ENCODE measurements around the gene LIPC.

LIPC gene

DNA sequence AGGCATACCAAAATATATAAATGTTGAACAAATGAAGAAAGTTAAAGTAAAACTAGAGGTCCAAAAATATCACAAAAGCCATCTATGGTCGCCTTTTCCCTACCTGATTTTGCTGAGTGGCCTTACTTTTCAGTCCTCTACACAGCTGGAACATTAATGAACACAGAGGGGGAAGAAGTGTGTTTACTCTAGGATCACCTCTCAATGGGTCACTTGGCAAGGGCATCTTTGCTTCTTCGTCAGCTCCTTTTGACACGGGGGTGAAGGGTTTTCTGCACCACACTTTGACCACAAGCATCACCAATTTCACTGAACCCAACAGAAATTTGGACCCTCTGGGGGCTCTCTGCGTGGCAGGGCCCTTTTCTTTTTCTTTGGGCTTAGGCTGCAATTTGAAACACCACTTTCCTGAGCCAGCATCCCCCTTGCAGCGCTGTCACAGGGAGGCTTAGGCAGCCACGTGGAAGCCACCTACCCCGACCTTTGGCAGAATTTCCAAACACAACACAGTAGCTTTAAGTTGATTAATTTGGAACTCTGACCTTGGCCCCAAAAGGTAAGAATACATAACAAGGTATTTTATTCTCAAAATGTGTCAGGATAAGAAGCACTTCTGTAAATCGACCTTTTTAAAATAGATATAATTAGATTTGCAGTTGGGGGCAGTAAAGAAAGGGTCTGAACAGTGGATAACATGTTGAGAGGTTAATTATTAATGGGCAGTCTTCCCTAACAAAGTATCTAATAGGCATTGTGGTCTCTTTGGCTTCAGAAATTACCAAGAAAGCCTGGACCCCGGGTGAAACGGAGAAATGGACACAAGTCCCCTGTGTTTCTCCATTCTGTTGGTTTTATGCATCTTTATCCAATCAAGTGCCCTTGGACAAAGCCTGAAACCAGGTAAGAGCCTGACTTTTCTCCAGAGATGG, at the start of gene LIPC:
TSS of gene LIPC (plus strand) at position 771 of the 929 bp plus-strand sequence. CDS start at position 813, 42 bp downstream.
- DNase-seq = no peak

DNA sequence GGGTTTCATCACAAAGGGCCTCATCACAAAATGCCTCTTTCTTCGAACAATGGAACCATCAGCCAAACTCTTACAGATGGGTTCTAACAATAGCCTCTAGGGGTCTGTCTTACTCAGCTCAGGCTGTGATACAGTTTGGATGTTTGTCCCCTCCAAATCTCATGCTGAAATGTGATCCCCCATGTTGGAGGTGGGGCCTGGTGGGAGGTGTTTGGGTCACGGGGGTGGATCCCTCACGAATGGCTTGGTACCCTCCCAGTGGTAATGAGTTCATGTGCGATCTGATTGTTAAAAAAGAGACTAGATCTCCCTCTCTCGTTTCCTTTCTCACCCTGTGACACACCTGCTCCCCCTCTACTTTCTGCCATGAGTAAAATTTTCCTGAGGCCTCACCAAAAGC, 47.9 kb upstream of the LIPC start:
- no peak for DNase-seq

DNA sequence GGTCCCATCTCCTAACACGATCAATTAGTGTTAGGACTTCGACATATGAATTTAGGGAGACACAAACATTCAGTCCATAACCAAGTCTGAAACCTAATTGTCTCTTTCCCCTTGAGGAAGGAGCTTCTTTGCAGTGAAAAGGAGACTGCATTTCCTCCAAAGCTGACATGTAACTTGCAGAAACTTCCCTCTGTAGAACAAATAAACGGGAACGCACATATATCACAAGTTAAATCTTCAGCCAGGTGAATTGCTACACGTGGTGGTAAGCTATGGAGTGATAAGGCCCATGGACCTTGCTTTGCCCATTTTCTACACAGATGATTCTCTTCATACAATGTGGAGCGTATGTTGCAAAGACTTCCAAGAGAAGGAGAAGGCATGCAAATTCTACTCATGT, 47.1 kb upstream of the LIPC start:
- no peak for DNase-seq

DNA sequence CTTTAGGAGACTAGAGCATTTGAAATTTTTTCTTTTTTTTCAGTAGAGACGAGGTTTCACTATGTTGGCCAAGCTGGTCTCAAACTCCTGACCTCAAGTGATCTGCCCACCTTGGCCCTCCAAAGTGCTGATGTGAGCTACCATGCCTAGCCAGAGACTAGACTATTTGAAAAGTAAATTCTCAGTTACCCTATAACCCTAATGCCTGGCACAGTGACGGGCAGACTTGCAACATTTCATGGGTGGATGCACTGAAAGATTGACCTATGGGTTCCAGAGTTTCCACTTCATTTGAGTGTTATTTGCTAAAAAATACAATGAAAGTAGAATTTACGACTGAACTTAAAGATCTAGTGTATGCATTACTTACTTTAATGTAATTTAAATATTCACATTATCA, 45.7 kb upstream of the LIPC start:
- DNase-seq = no peak

DNA sequence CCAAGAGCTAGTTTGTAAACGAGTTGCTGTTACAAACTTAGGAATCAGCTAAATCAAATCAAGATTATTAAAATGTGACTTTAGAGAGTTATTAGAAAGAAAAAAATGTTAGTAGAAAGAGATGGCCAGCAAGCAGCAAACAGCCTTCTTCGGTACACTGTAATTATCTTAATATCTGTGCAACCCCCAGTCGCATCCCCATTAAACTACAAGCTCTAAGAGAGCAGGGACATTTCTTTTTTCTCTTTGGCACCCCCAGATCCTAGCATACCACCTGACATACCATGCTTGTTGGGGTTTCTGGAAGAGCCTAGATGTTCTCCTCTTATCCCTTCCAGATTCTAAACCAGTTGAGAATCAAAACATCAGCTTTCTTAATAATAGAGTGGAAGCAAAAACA, 45.1 kb upstream of the LIPC start:
- DNase-seq = no peak

DNA sequence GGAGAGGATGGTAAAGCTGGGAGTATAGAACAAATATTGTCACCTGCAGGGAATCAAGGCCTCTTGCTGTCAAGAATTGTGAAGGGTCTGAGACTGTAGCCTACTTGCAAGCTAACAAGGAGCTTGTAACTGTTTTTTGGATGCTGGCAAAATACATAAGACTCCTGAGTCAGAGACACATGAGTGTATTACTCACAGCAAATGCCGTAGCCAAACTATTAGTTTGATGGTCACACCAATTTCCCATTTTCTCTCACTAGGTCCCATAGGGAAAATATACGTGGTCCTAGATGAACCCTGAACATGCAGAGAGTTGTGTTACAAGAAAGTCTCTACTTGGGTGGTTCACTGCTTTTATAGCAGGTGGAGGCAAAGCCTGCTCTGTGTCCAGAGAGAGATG, 44.7 kb upstream of the LIPC start:
- no peak for DNase-seq

DNA sequence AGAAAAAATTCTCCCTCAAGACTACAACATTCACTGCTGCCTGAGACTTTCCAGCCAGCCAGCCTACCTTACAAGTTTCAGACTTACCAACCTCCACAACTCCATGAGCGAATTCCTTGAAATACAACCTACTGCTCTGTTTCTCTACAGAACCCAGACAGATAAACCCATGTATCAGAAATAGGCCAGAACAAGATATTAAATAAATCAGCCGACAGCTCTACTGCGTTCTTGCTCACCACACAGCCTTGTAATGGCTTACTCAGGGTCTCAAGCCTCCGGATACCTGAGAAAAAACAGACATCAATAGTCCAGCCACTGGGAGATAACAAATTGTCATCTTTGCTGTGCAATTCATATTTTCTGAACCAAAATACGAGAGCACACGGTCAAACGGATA, 43.6 kb upstream of the LIPC start:
- no peak for DNase-seq

DNA sequence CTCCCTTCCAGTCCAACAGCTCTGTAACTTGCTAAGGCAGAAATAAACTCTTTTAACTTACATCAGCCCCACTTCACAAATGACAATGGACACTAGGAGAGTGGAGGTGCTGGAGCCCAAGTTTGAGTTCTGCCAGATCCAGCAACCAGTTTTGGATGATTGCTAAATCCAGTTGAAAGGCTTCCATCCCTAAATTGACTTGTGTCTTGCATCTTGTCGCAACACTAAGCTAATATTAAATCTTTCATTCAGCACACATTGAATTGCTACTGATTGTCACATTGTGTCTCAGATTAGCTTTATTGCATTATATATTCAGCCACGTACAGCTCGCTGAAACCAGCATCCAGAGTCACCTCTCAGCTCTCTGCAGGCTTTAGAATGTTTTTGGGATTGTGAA, 41.7 kb upstream of the LIPC start:
- no peak for DNase-seq

DNA sequence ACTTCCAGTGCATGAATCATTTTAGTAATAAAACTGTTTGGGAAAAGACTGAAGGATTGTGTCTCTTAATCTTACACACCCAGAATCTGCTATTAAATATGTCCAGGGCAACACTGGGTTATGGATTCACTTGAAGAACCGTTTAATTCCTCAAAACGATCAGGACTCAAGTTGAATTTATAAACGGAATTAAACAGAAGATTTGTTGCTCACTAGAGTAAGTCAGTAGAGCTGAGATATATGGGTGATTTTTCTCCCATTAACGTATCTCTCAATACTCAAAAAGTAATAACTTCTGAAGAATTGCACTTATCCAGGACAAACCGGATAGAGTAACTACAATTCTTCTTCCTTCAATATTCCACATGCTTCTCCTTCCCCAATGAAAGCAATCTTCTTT, 41.1 kb upstream of the LIPC start:
- no peak for DNase-seq

DNA sequence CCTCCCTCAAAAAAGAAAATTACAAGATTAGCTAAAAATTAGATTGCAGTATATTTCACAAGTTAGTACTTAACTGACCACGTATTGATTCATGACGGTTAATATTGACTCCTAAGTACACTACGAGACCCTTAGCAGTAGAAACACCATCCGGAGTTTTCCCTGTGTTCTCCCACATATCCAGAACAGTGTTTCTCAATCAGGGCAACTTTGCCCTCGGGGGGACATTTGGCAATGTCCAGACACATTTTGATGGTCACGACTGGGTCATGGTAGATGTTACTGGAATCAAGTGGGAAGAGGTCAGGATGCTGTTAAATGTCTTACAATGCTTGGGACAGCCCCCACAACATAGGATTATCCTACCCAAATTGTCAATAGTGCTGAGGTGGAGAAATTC, 40.7 kb upstream of the LIPC start:
- no peak for DNase-seq

DNA sequence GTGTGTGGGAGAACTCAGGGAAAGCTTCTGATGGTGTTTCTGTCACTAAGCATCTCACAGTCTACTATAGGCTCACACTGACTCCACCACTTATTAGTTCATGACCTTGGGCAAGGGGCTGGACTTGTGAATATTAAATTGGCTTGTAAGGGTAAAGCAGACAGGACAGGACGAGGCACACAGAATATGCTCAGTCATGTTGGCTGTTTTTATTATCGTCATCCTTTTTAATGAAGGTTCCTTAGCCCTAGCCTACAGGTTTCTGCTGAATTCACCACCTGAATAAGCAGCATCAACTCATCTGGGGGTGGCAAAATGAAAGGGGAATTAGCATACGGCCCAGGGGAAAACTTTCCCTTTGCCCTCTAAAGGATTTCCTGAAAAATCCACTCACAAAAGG, 39.6 kb upstream of the LIPC start:
- no peak for DNase-seq

DNA sequence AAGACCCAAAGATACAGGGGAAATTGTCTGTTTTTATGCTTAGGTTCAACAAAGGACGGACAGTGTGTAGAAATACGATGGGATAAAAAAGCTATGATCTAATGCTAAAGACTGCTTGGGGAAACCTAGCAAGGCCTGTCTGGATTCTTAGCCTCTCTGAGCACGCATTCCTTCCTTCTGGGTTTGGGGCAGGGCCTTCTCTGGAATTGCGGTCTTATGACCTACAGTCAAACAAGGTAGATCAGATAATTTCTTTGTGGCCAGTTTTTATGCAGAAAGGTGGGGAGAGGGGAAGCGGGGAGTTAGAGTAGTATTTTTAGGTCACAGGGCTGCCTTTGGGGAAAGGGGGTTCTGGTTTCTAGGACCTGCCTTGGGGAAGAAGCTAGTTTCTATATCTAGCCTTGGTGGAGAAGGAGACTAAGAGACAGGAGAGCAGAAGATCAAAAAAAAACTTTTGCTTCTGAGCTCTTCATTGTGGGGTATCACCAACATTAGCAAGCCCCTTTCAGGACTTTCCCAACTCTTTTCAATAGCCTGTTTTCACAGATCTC, 39.1 kb upstream of the LIPC start:
- DNase-seq = no peak

DNA sequence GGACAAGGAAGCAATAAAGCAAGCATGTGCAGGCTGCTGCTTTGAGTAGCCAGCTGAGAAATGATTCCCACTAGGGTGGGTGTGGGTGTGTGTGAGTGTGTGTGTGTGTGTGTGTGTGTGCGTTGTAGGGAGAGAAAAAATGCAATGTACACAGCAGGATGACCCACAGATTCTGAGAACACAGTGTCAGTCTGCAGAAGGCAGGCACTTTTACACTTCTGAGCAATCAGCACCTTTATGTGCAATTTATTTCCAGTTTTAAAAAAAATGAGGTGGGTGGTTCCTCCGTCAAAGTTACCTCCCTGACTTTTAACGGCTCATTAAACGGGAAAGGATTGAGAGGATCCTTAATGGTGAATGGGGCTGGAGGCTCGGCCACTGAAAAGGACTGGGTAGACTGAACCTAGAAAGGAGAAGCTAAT, 38.5 kb upstream of the LIPC start:
- peak; percentile 1 for DNase-seq

DNA sequence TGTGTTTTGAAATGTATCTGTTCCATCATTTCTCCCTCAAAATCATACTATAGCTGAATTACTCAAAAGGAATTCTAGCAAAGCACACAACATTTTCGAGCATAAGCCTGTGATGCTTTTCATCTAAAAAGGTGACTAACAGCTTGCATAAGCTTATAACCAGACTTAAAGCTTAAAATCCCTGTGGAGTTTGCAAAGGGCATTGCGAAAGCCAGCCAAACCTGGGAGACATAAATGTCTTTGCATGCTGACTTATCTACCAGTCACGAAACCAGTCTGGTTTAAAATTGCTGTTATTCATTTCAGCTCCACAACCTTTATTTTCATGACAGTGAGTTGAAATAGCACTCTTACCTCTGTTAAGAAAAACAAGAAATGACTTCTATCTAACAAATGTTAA, 35.6 kb upstream of the LIPC start:
- DNase-seq = no peak

DNA sequence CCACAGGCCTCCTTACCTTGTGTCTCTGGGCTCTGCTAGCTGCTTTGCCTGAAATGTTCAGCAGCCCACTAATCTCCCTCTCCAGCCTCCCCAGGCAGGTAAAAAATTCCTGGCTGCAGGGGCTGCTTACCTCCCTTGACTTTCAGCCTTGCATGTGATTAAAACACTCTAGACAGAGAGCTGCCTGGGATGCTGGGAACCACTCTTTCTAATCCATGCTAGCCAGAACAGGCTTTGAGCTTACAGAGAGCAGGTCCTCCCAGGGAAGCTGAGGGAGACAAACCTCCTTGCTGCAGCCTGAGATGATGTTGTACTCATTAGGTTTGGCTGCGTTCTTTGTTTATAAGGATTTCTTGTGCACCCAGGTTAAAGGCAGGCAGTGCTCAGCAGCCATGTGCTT, 33.7 kb upstream of the LIPC start:
- no peak for DNase-seq

DNA sequence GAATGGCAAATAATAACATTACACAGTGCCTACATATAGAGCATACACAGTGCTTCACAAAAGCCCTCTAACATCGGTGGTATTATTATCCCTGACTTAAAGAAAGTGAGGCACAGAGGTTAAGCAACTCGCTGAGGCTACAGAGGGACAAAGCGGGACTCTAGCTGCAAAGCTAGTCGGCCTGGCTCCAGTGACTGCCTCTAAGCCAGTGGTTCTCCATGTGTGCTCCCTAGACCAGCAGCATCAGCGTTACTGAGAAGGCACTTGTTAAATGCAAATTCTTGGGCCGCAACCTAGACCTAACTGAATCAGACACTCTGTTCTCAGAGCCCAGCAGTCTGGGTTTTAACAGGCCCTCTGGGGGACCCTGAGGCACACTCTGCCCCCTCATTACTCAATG, 33.1 kb upstream of the LIPC start:
- no peak for DNase-seq

DNA sequence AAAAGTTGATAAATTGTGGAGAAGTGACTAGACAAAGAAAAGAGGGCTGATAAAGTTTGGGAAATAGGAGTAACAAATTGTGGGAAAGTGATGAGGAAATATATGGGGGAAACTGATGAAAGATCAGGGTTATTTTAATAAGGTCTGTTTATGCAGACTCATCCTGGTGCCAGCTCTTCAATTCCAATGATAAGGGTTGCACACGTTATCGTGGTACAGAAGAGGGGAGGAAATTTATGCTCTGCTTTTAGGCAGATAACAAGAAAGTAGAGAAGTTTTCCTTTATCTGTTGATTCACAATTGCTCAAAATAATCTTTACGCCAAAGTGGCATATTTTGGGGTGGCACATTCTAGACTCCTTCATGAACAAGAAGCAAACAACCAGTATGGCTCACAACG, 32.1 kb upstream of the LIPC start:
- no peak for DNase-seq

DNA sequence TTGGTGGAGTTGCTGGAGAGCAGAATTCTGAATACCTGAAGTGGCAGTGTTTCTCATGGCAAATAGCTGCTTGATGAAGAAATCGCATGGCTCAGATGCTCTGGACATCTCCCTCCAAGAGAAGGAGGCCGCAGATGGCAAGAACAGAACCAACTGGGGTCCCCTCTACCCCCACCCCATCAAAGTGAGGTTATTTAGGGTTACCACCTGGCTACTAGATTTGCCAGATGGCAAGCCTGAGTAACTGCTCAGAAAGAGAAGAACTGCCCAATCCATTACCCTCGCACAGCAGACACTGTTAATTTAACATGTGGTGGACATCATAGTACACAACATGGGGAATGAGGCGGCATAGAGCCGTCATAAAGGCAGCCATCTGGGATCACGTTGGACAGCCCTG, 30.5 kb upstream of the LIPC start:
- DNase-seq = no peak

DNA sequence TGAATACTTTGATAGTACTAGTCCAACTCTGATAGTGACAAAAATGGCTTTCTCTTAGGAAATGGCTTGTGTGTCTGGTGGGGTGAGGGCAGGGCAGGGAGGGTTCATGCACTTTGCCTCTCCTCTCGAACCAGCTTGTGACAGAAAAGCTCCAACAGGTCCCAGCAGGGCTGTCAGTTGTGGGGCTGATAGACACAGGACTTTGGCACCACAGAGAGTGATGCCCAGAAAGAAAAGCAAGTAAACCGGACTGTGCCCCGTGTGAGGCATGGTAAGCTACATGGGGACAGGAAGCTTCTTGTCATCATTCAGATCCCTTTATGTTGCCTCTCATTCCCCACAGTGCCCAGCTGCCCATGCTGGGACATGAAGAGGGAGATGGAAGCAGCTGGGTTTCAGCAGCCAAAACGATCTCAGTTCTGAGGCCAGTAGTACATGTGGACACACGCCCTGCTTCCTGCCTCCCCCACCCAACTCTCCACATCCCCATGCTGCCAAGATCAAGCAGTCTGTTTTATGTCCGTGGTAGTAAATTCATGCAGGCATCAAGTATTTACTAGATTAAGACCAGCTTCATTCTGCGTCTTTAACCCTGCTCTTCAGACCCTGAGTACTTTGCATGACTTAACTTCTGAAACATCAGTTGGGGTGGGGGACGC, 29.7 kb upstream of the LIPC start:
- no peak for DNase-seq

DNA sequence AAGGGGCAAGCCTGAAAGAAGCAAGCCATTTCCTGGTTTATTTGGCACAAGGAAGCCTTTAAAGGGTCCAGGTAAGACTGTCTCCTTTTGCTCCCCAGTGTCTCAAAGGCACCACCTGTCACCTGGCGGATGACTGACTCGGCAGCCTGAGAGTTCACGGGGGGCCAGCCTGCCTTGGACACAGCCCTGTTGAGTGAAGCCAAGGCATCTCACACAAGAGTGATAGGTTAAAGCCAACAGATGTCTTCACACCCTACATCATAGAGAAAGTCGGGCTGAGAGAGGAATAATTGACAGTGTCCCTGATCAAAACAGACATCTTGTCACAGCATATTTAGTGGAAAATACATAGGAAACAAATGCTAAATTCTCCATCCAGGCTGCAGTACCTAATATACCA, 28.2 kb upstream of the LIPC start:
- DNase-seq = no peak

DNA sequence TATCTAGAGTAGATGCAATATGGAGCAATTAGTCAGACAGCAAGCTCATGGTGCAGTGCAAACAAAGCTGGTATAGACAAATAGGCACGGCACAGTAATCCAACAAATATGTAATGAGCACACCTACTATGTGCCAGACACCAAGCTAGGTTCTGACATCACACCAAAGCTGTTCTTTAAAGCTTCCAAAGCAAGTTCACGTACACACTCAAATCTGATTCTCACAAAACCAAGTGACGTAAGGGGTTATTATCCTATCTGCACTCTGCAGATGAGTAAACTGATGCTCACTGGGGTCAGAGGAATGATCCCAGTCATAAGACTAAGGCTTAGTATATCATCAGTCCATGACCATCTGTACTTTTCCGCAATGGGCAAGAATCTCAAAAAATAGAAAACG, 27.8 kb upstream of the LIPC start:
- no peak for DNase-seq

DNA sequence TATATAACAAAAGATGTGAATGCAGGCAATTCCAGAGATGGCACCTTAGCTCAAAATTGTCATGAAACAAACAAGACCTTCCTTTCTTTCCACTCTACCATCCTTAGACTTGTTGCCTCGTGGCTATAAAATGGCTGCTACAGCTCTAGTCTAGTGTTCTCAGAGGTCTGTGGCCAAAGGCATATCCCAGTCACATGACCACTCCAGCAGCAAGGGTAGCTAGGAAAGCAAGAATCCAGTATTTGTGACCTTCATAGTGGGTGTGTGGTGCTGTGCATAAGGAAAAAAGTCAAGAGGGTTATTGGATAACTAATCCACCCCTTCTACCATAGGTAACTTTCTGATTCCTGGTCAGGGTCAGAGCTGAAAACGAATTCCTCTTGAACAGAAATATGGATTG, 27.1 kb upstream of the LIPC start:
- no peak for DNase-seq

DNA sequence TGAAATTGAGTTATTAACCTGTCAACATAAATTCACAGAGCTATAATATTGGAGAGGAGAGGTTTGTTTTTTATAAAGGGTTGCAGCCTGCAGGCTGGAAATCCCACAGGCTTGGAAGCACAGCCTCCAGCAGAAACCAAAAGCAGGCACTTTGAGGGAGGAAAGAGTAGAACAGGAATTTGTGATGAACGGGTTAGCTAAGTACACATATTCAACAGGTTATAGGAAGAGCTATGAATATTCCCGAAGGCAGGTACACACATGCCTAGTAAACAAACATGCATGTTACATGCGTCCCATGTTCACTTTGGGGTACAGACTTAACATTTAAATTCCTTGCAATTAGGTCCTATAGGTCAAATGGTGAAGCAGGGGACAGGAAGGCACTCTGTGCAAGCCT, 25.9 kb upstream of the LIPC start:
- DNase-seq = no peak

DNA sequence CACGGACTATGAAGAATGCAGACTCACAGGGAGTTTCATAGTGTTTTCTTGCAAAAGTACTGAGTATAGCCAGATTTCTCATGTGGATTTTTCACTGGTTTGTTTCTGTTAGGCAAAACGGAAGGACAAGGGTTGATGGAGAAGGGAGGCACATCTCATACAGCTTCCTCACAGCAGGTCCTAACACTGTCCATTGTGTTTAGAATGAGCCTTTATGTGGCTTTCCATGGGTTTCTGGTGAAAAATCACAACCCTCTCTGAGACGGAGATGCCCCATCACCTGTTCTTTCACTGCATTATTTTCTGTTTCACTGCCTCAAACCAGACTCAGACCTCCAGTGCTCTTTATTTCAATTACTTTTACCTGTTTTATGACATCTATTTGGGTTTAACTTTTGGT, 25.0 kb upstream of the LIPC start:
- no peak for DNase-seq

All from NCI-H2227 treated with DMSO at 0.1 percent for 48 hours (cell line).